H1 (cell line): ENCODE measurements around the gene ANO6. TPM values are rescaled to one million over a fixed set of nuclear protein-coding genes. Genes with fewer than 3 reads are reported as not detected.

Source experiments
- CTCF ChIA-PET: fragments of 300-600 bp; sonication (Branson Sonifier 250); formaldehyde crosslinking; loops from one replicate; lab custom pipeline; 2021; ENCODE audit not compliant: partially characterized antibody; lab: Charles Lee
- POLR2A ChIA-PET: fragments of 300-600 bp; sonication (Branson Sonifier 250); formaldehyde crosslinking; loops from one replicate; lab custom pipeline; 2021; ENCODE audit warnings: inconsistent platforms; ENCODE audit not compliant: partially characterized antibody; lab: Charles Lee
- DNase-seq, 2 experiments: peaks; one replicate each; pipeline versions ENCODE4 v3.0.0 to v3.0.0-alpha.2; 2010 to 2022; ENCODE audit warnings: low spot score in 2 of 2, low read depth in 1 of 2, mixed read lengths in 1 of 2
- FAIRE-seq: peaks from 2 replicates; lab custom pipeline; 2011; peaks lifted over from hg19 to GRCh38; lab: Jason Lieb, UNC
- H2AFZ ChIP-seq: 2 replicates; pipeline ENCODE4 v1.8.1; 2012; ENCODE audit warnings: low read length, inconsistent platforms
- H2AK5ac ChIP-seq: 2 replicates; pipeline ENCODE4 v1.6.1; 2013; ENCODE audit warnings: low read depth, low read length
- H2BK120ac ChIP-seq: replicated peaks from 2 replicates; pipeline ENCODE3; 2013; ENCODE audit warnings: low read depth, low read length, inconsistent platforms
- H2BK12ac ChIP-seq: 2 replicates; pipeline ENCODE4 v1.6.1; 2013; ENCODE audit warnings: low read depth, low read length
- H2BK15ac ChIP-seq: 2 replicates; pipeline ENCODE4 v1.6.1; 2013; ENCODE audit warnings: low read length
- H2BK20ac ChIP-seq: 2 replicates; pipeline ENCODE4 v1.6.1; 2013; ENCODE audit warnings: low read length
- H2BK5ac ChIP-seq: 2 replicates; pipeline ENCODE4 v1.6.1; 2013; ENCODE audit warnings: low read depth, low read length
- H3K14ac ChIP-seq: 2 replicates; pipeline ENCODE4 v1.6.1; 2013; ENCODE audit warnings: inconsistent platforms; ENCODE audit not compliant: insufficient read length
- H3K18ac ChIP-seq: 2 replicates; pipeline ENCODE4 v1.6.1; 2013; ENCODE audit warnings: low read length; ENCODE audit errors: extremely low read depth
- H3K23ac ChIP-seq: 2 replicates; pipeline ENCODE4 v1.6.1; 2013; ENCODE audit warnings: inconsistent platforms; ENCODE audit not compliant: insufficient read length
- H3K23me2 ChIP-seq: 2 replicates; pipeline ENCODE4 v1.6.1; 2013; ENCODE audit warnings: low read depth, low read length
- H3K27ac ChIP-seq: 2 replicates; pipeline ENCODE4 v1.6.1; 2011; ENCODE audit warnings: low read depth, low read length, inconsistent platforms
- H3K27me3 ChIP-seq, 4 experiments: replicated peaks in 1 of 4; 1 replicate in 1 of 4; 2 replicates in 3 of 4; pipeline versions ENCODE4 v1.6.1 to v1.8.1; 2011 to 2013; ENCODE audit warnings: low read length in 3 of 4, mild to moderate bottlenecking in 3 of 4, inconsistent platforms in 2 of 4, mixed read lengths in 2 of 4, moderate library complexity in 1 of 4; ENCODE audit not compliant: control insufficient read depth in 3 of 4, insufficient read depth in 3 of 4; ENCODE audit errors: extremely low read depth in 1 of 4
- H3K36me3 ChIP-seq, 4 experiments: 2 replicates each; pipeline versions ENCODE4 v1.6.1 to v1.8.1; 2011 to 2013; ENCODE audit warnings: mild to moderate bottlenecking in 4 of 4, low read length in 3 of 4, moderate library complexity in 2 of 4, control low read depth in 1 of 4, inconsistent platforms in 1 of 4; ENCODE audit not compliant: insufficient read depth in 4 of 4, control insufficient read depth in 2 of 4
- H3K4ac ChIP-seq: replicated peaks from 2 replicates; pipeline ENCODE3; 2013; ENCODE audit warnings: low read length, low read depth, mixed read lengths, inconsistent platforms; ENCODE audit not compliant: insufficient read length
- H3K4me1 ChIP-seq, 4 experiments: replicated peaks in 1 of 4; 1 replicate in 1 of 4; 2 replicates in 3 of 4; pipeline versions ENCODE4 v1.6.1 to v1.8.1; 2011 to 2013; ENCODE audit warnings: low read length in 3 of 4, inconsistent platforms in 2 of 4, mixed read lengths in 1 of 4; ENCODE audit not compliant: insufficient read depth in 4 of 4, control insufficient read depth in 3 of 4
- H3K4me2 ChIP-seq, 2 experiments: 2 replicates each; pipeline versions ENCODE4 v1.6.1 to v1.8.1; 2011 to 2013; ENCODE audit warnings: low read depth in 2 of 2, low read length in 2 of 2, control low read depth in 1 of 2, inconsistent platforms in 1 of 2, mild to moderate bottlenecking in 1 of 2; ENCODE audit not compliant: insufficient read depth in 1 of 2
- H3K4me3 ChIP-seq, 4 experiments: fragments of 200-600, 300-600 bp in 1 of 4; sonication (generic), shearing (Covaris generic), sonication (Bioruptor Twin) in 1 of 4; 2 replicates each; pipeline versions ENCODE4 v1.5.1 to v1.8.1; 2011 to 2016; ENCODE audit warnings: low read length in 4 of 4, low read depth in 3 of 4, control low read depth in 2 of 4, inconsistent platforms in 2 of 4, mild to moderate bottlenecking in 2 of 4, mixed read lengths in 1 of 4, moderate library complexity in 1 of 4; ENCODE audit not compliant: insufficient read depth in 2 of 4; ENCODE audit errors: extremely low read depth in 1 of 4
- H3K56ac ChIP-seq: replicated peaks from 2 replicates; pipeline ENCODE3; 2013; ENCODE audit warnings: low read depth, mild to moderate bottlenecking, mixed read lengths, low read length, inconsistent platforms; ENCODE audit not compliant: insufficient read length
- H3K79me1 ChIP-seq: 2 replicates; pipeline ENCODE4 v1.6.1; 2013; ENCODE audit warnings: low read depth, low read length, control low read depth
- H3K79me2 ChIP-seq, 2 experiments: 2 replicates each; pipeline versions ENCODE4 v1.6.1 to v1.8.1; 2012 to 2013; ENCODE audit warnings: low read length in 2 of 2, mild to moderate bottlenecking in 2 of 2, inconsistent platforms in 1 of 2; ENCODE audit not compliant: insufficient read depth in 2 of 2, control insufficient read depth in 1 of 2
- H3K9ac ChIP-seq, 4 experiments: replicated peaks in 1 of 4; 1 replicate in 1 of 4; 2 replicates in 3 of 4; pipeline versions ENCODE4 v1.6.1 to v1.8.1; 2011 to 2013; ENCODE audit warnings: low read depth in 3 of 4, low read length in 3 of 4, control low read depth in 2 of 4, mild to moderate bottlenecking in 2 of 4, moderate library complexity in 2 of 4, inconsistent platforms in 1 of 4; ENCODE audit errors: extremely low read depth in 1 of 4
- H3K9me3 ChIP-seq, 2 experiments: 2 replicates each; pipeline versions ENCODE4 v1.6.1 to v1.8.1; 2012 to 2013; ENCODE audit warnings: mild to moderate bottlenecking in 2 of 2, moderate library complexity in 2 of 2, control low read depth in 1 of 2, inconsistent platforms in 1 of 2, low read depth in 1 of 2, low read length in 1 of 2, mixed read lengths in 1 of 2; ENCODE audit not compliant: insufficient read depth in 2 of 2
- H4K20me1 ChIP-seq, 2 experiments: replicated peaks in 1 of 2; 2 replicates each; pipeline versions ENCODE3 to v1.8.1; 2011 to 2013; ENCODE audit warnings: inconsistent platforms in 2 of 2, low read length in 2 of 2, mild to moderate bottlenecking in 1 of 2; ENCODE audit not compliant: insufficient read depth in 2 of 2, control insufficient read depth in 1 of 2
- H4K5ac ChIP-seq: 2 replicates; pipeline ENCODE4 v1.6.1; 2013; ENCODE audit warnings: low read length, low read depth, mixed read lengths, inconsistent platforms; ENCODE audit not compliant: insufficient read length
- H4K8ac ChIP-seq: 2 replicates; pipeline ENCODE4 v1.8.0; 2013; ENCODE audit warnings: mild to moderate bottlenecking, moderate library complexity, low read length, inconsistent platforms; ENCODE audit not compliant: insufficient read depth; ENCODE audit errors: extremely low read depth
- H4K91ac ChIP-seq: replicated peaks from 2 replicates; pipeline ENCODE3; 2013; ENCODE audit warnings: low read length, mixed read lengths, inconsistent platforms; ENCODE audit not compliant: insufficient read length
- JUND ChIP-seq: IDR thresholded peaks from 2 replicates; pipeline ENCODE4 v1.6.1; 2011; ENCODE audit warnings: mild to moderate bottlenecking, improper control_type of control experiment, low read length
- RAD21 ChIP-seq, 2 experiments: IDR thresholded peaks in 1 of 2; conservative IDR thresholded peaks in 1 of 2; 2 replicates each; pipeline ENCODE4 v1.6.1; 2011; ENCODE audit warnings: low read depth in 2 of 2, low read length in 2 of 2, improper control_type of control experiment in 1 of 2, inconsistent platforms in 1 of 2, mild to moderate bottlenecking in 1 of 2, moderate library complexity in 1 of 2
- RFX5 ChIP-seq: IDR thresholded peaks from 2 replicates; pipeline ENCODE4 v1.6.1; 2011; ENCODE audit warnings: low read depth, low read length, improper control_type of control experiment, borderline replicate concordance
- RXRA ChIP-seq: IDR thresholded peaks from 2 replicates; pipeline ENCODE4 v1.6.1; 2011; ENCODE audit warnings: low read depth, mild to moderate bottlenecking, low read length, moderate library complexity; ENCODE audit not compliant: insufficient read depth
- SAP30 ChIP-seq: fragments of 300-600 bp; sonication (generic); IDR thresholded peaks from 2 replicates; pipeline ENCODE4 v1.7.1; 2012; ENCODE audit warnings: low read length, moderate library complexity, mild to moderate bottlenecking, inconsistent platforms; ENCODE audit not compliant: insufficient read depth, insufficient replicate concordance
- SP1 ChIP-seq: IDR thresholded peaks from 2 replicates; pipeline ENCODE4 v1.6.1; 2011; ENCODE audit warnings: low read depth, low read length
- TAF7 ChIP-seq: optimal IDR thresholded peaks from 2 replicates; pipeline ENCODE3; 2011; ENCODE audit warnings: low read depth, mild to moderate bottlenecking, inconsistent platforms, low read length, moderate library complexity, borderline replicate concordance
- WGBS, 2 experiments: shearing (Covaris generic) in 1 of 2; methylation state at CpG; one replicate each; pipeline versions ENCODE4 v1.1.6 to v1.1.7; 2013 to 2015; ENCODE audit warnings: low lambda C conversion rate in 2 of 2, mixed read lengths in 2 of 2, inconsistent platforms in 1 of 2, low coverage in 1 of 2, missing lambda C conversion rate in 1 of 2; ENCODE audit not compliant: insufficient replicate concordance in 2 of 2, insufficient coverage in 1 of 2, insufficient read length in 1 of 2; ENCODE audit errors: extremely low coverage in 1 of 2, missing lambda C conversion rate in 1 of 2; 5-methylcytosine and 5-hydroxymethylcytosine counted together
- polyA plus RNA-seq, 7 experiments: library from polyadenylated mRNA; depleted of rRNA in 3 of 7; stranded (reverse) in 5 of 7; unstranded in 2 of 7; fragments of >200 nt in 5 of 7; fragments of 200-250 nt in 2 of 7; gene quantifications; 1 replicate in 5 of 7; 2 replicates in 1 of 7; 4 replicates in 1 of 7; pipeline versions ENCODE4 v1.2.1 to v1.2.3, GENCODE V29; 2011 to 2013; ENCODE audit warnings: missing spikeins in 2 of 7, mixed read lengths in 2 of 7
- total RNA-seq: library from RNA; stranded (reverse); fragmentation: NEBNext Ultra II Directional; extraction: Animal tissue kit (Norgen Biotek cat#: 25700); gene quantifications from 2 replicates; pipeline ENCODE4 v1.2.1, GENCODE V29; 2021

Gene ANO6
- total and polyA plus RNA-seq, 2 of the 8 experiments (the other 6 are each of a cell fraction or from before 2014, with no cell fraction given): 15.1 to 39.7 TPM

DNA sequence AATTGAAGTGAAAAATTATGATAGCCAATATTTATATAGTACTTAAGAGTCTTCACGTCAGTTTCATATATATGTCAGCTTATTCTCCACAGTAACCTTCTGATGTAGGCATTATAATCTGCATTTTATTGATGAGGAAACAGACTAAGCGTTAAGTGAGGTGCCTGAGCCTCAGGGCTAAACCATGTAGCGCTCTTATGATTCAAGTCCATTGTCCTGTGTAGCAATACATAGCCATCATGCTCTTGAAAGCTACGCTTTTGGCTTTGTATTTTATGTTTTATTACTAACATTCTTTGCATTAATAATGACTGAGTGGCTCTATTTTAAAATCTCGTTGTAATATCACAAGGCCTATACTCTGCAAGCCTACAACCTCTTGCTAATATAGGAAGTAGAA, 79.0 kb downstream of the ANO6 start:
- WGBS, 2 experiments: 90% methylated on average over 5 of the region's 5 CpGs; no CpG with 5 or more reads in 1 of the 2 experiments
- no peak overlapping the region for H3K23ac ChIP-seq
- no peak overlapping the region for H3K56ac ChIP-seq
- no peak overlapping the region for H4K5ac ChIP-seq
- POLR2A ChIA-PET: no interaction called here
- H3K27me3 ChIP-seq: no peaks in the 10 kb centered on the region
- H3K4me2 ChIP-seq: no peak overlapping the region
- no peak overlapping the region for H3K9ac ChIP-seq
- H2BK15ac ChIP-seq: no peak overlapping the region
- no peak overlapping the region for H2BK20ac ChIP-seq
- no peak overlapping the region for H3K4me3 ChIP-seq
- no peaks in the 10 kb centered on the region for H3K4me1 ChIP-seq
- H3K18ac ChIP-seq: no peak overlapping the region
- no peak overlapping the region for H3K14ac ChIP-seq
- no peaks in the 10 kb centered on the region for H3K36me3 ChIP-seq
- H4K20me1 ChIP-seq: no peaks in the 10 kb centered on the region
- DNase-seq (no peak), FAIRE-seq (no peak)
- no peak overlapping the region for H2BK12ac ChIP-seq
- CTCF ChIA-PET: no interaction called here
- H3K23me2 ChIP-seq: no peaks in the 10 kb centered on the region
- H2AK5ac ChIP-seq: no peak overlapping the region
- H2BK5ac ChIP-seq: no peak overlapping the region
- H3K4ac ChIP-seq: no peak overlapping the region
- peaks cover 0 to 8% of the 10 kb centered on the region in 2 experiments; a peak in 1 of 4 replicates for H3K79me2 ChIP-seq
- H4K8ac ChIP-seq: no peak overlapping the region
- H3K27ac ChIP-seq: no peak overlapping the region
- no peaks in the 10 kb centered on the region for H3K9me3 ChIP-seq
- no peak overlapping the region for H2BK120ac ChIP-seq
- no peak overlapping the region for H2AFZ ChIP-seq
- H3K79me1 ChIP-seq: no peaks in the 10 kb centered on the region
- H4K91ac ChIP-seq: no peak overlapping the region
- TF ChIP-seq JUND (no peak), RAD21 (IDR thresholded peaks at IDR 0.05 in 1 of 2, conservative IDR thresholded peaks at IDR 0.05 in 1 of 2; ENCODE audit: low read depth in 2 of 2, low read length in 2 of 2) (no peak), SAP30 (no peak), SP1 (no peak), RXRA (no peak), TAF7 (no peak), RFX5 (no peak)
